Renal cortical epithelial cell (primary cell): ENCODE data around the gene ANGPTL8. TPM values are rescaled to one million over a fixed set of nuclear protein-coding genes. Genes with fewer than 3 reads are reported as not detected.

Source experiments
- DNase-seq: peaks from one replicate; pipeline ENCODE4 v3.0.0-alpha.2; 2011; ENCODE audit warnings: low read depth
- total RNA-seq: library from RNA; depleted of rRNA; stranded (reverse); fragments of >200 nt; gene quantifications from 2 replicates; pipeline ENCODE4 v1.2.3, GENCODE V29; 2014

ANGPTL8 gene
- total RNA-seq: not detected in 2 replicates

GRCh38 chr19:11239377-11240000 is at the start of gene ANGPTL8:
Gene ANGPTL8, plus strand, starts transcription at chr19:11239619. Its CDS starts 19 bp downstream, at chr19:11239638.
- DNase-seq: peak; percentile 54

- DNase-seq: no peak
Observed at GRCh38 chr19:11190501-11190900, 48.9 kb upstream of the ANGPTL8 start.

- DNase-seq: no peak
Observed at GRCh38 chr19:11191273-11191755, 48.1 kb upstream of the ANGPTL8 start.

- peak; percentile 75 for DNase-seq
Observed at GRCh38 chr19:11191934-11192333, 47.5 kb upstream of the ANGPTL8 start.

GRCh38 chr19:11192957-11193939 is 46.2 kb upstream of the ANGPTL8 start:
- no peak for DNase-seq

GRCh38 chr19:11194173-11194572 is 45.2 kb upstream of the ANGPTL8 start:
- DNase-seq: no peak

GRCh38 chr19:11194656-11195558 is 44.5 kb upstream of the ANGPTL8 start:
- DNase-seq: no peak

GRCh38 chr19:11195681-11196080 is 43.7 kb upstream of the ANGPTL8 start:
- DNase-seq: no peak

GRCh38 chr19:11196406-11197287 is 42.8 kb upstream of the ANGPTL8 start:
- DNase-seq: no peak

GRCh38 chr19:11197291-11198174 is 41.9 kb upstream of the ANGPTL8 start, which contains the start of gene KANK2:
Gene KANK2, minus strand, starts transcription at chr19:11197545. Its CDS starts 3,034 bp downstream, at chr19:11194511.
- peak; percentile 36 for DNase-seq

GRCh38 chr19:11198175-11198534 is 41.3 kb upstream of the ANGPTL8 start:
- DNase-seq: no peak

- DNase-seq: no peak
Observed at GRCh38 chr19:11198769-11199424, 40.5 kb upstream of the ANGPTL8 start.

GRCh38 chr19:11199517-11199916 is 39.9 kb upstream of the ANGPTL8 start:
- no peak for DNase-seq

GRCh38 chr19:11200015-11200574 is 39.3 kb upstream of the ANGPTL8 start:
- DNase-seq: no peak

GRCh38 chr19:11200931-11201330 is 38.5 kb upstream of the ANGPTL8 start:
- DNase-seq: no peak

- DNase-seq: peak; percentile 40
Observed at GRCh38 chr19:11201791-11202190, 37.6 kb upstream of the ANGPTL8 start.

- no peak for DNase-seq
Observed at GRCh38 chr19:11202488-11203193, 36.8 kb upstream of the ANGPTL8 start.
